Measurements from ENCODE around the gene UQCRHL.
"Not testable (repeated sequence)": the region's sequence is repeated elsewhere in the genome, so short reads cannot be mapped to it uniquely, and the experiment has no call there.

UQCRHL gene

GRCh38 chr1:15830258-15830657, 22.8 kb upstream of the UQCRHL start:
- TF ChIP-seq CTCF (IDR thresholded peaks at IDR 0.05; ENCODE audit: insufficient read depth, low read length) (no peak), GABPA (IDR thresholded peaks at IDR 0.05; ENCODE audit: low read depth) (no peak), POLR2AphosphoS5 (IDR thresholded peaks at IDR 0.05; ENCODE audit: low read depth) (no peak), SPI1 (IDR thresholded peaks at IDR 0.05; ENCODE audit: borderline replicate concordance, low read depth) (no peak)
- TF ChIP-seq, protein P1, sequence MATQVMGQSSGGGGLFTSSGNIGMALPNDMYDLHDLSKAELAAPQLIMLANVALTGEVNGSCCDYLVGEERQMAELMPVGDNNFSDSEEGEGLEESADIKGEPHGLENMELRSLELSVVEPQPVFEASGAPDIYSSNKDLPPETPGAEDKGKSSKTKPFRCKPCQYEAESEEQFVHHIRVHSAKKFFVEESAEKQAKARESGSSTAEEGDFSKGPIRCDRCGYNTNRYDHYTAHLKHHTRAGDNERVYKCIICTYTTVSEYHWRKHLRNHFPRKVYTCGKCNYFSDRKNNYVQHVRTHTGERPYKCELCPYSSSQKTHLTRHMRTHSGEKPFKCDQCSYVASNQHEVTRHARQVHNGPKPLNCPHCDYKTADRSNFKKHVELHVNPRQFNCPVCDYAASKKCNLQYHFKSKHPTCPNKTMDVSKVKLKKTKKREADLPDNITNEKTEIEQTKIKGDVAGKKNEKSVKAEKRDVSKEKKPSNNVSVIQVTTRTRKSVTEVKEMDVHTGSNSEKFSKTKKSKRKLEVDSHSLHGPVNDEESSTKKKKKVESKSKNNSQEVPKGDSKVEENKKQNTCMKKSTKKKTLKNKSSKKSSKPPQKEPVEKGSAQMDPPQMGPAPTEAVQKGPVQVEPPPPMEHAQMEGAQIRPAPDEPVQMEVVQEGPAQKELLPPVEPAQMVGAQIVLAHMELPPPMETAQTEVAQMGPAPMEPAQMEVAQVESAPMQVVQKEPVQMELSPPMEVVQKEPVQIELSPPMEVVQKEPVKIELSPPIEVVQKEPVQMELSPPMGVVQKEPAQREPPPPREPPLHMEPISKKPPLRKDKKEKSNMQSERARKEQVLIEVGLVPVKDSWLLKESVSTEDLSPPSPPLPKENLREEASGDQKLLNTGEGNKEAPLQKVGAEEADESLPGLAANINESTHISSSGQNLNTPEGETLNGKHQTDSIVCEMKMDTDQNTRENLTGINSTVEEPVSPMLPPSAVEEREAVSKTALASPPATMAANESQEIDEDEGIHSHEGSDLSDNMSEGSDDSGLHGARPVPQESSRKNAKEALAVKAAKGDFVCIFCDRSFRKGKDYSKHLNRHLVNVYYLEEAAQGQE (IDR thresholded peaks at IDR 0.05; ENCODE audit: insufficient replicate concordance, low read depth): no peak
- DNase-seq (ENCODE audit: low read depth in 1 of 2, low spot score in 1 of 2): no peak
- Histone ChIP-seq H3K27me3 (ENCODE audit: insufficient read depth, poor library complexity, severe bottlenecking) (no peaks in the 10 kb centered on the region), H3K27ac (replicated peaks) (peak overlapping the region; percentile 22), H3K4me3 (replicated peaks; ENCODE audit: insufficient read depth, low read length) (peak overlapping the region; percentile 7; the same call in 1 of the 2 replicates)

- H3K4me3 ChIP-seq (replicated peaks; ENCODE audit: insufficient read depth, low read length); DNase-seq (ENCODE audit: low read depth in 1 of 2, low spot score in 1 of 2); H3K27me3 ChIP-seq (ENCODE audit: insufficient read depth, poor library complexity, severe bottlenecking); H3K27ac ChIP-seq (replicated peaks): not testable (repeated sequence)
Observed at GRCh38 chr1:15828931-15829330, 21.5 kb upstream of the UQCRHL start.

GRCh38 chr1:15827567-15827966, 20.1 kb upstream of the UQCRHL start:
- not testable (repeated sequence) for H3K27me3 ChIP-seq (ENCODE audit: insufficient read depth, poor library complexity, severe bottlenecking); DNase-seq (ENCODE audit: low read depth in 1 of 2, low spot score in 1 of 2); H3K4me3 ChIP-seq (replicated peaks; ENCODE audit: insufficient read depth, low read length); H3K27ac ChIP-seq (replicated peaks)

- Histone ChIP-seq H3K4me3 (replicated peaks; ENCODE audit: insufficient read depth, low read length) (no peak overlapping the region), H3K27ac (replicated peaks) (no peak overlapping the region), H3K27me3 (ENCODE audit: insufficient read depth, poor library complexity, severe bottlenecking) (no peaks in the 10 kb centered on the region)
- no peak for TF ChIP-seq SPI1 (IDR thresholded peaks at IDR 0.05; ENCODE audit: borderline replicate concordance, low read depth)
- no peak for TF ChIP-seq CTCF (IDR thresholded peaks at IDR 0.05; ENCODE audit: insufficient read depth, low read length)
- TF ChIP-seq POLR2AphosphoS5 (IDR thresholded peaks at IDR 0.05; ENCODE audit: low read depth): no peak
- TF ChIP-seq GABPA (IDR thresholded peaks at IDR 0.05; ENCODE audit: low read depth): no peak
- TF ChIP-seq, protein P1 (IDR thresholded peaks at IDR 0.05; ENCODE audit: insufficient replicate concordance, low read depth): no peak
- no peak for DNase-seq (ENCODE audit: low read depth in 1 of 2, low spot score in 1 of 2)
Observed at GRCh38 chr1:15826810-15827507, 19.5 kb upstream of the UQCRHL start.

DNA sequence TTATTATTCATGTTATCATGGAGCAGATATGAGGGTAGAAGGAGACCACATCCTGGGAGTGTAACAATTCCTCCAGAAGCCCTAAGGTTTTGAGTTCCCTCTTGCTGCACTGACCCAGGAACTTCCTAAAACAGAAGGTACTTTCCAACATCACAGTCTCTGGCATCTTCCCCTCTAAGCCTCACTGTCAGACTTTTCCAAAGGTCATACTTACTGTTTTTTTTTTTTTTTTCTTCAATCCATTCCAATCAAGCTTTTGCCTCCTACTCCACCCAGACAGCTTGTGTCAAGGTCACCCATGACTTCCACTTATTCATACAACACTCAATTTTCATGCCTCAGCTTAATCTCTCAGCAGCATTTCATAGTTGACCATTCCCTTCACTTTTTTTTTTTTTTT, 18.4 kb upstream of the UQCRHL start:
- Histone ChIP-seq H3K27me3 (ENCODE audit: insufficient read depth, poor library complexity, severe bottlenecking) (no peaks in the 10 kb centered on the region), H3K4me3 (replicated peaks; ENCODE audit: insufficient read depth, low read length) (no peak overlapping the region), H3K27ac (replicated peaks) (no peak overlapping the region)
- DNase-seq (ENCODE audit: low read depth in 1 of 2, low spot score in 1 of 2): no peak
- TF ChIP-seq SPI1 (IDR thresholded peaks at IDR 0.05; ENCODE audit: borderline replicate concordance, low read depth): no peak
- TF ChIP-seq POLR2AphosphoS5 (IDR thresholded peaks at IDR 0.05; ENCODE audit: low read depth): no peak
- TF ChIP-seq GABPA (IDR thresholded peaks at IDR 0.05; ENCODE audit: low read depth): no peak
- TF ChIP-seq CTCF (IDR thresholded peaks at IDR 0.05; ENCODE audit: insufficient read depth, low read length): no peak
- TF ChIP-seq, protein P1 (IDR thresholded peaks at IDR 0.05; ENCODE audit: insufficient replicate concordance, low read depth): no peak

Data from HL-60 (cell line).